ENCODE results near the gene PLEKHG7. TPM values are rescaled to one million over a fixed set of nuclear protein-coding genes. Genes with fewer than 3 reads are reported as not detected.

The PLEKHG7 gene
- total and polyA plus RNA-seq, 2 of the 8 experiments (the other 6 are each of a cell fraction or from before 2014, with no cell fraction given): not detected

Other genes with a start within 250 kb of the PLEKHG7 start
- gene EEA1, start 226.3 kb downstream of the PLEKHG7 start, total RNA-seq (2021; fragmentation: NEBNext Ultra II Directional; extraction: Animal tissue kit (Norgen Biotek cat#: 25700)): 16.5 and 18.8 TPM in 2 replicates
- gene EEA1, start 226.3 kb downstream of the PLEKHG7 start, polyA plus RNA-seq (2011; rRNA removed): 0.50 and 1.0 TPM in 2 replicates

Data from H1 (cell line).